ENCODE measurements around the gene BCL2. TPM values are rescaled to one million over a fixed set of nuclear protein-coding genes. Genes with fewer than 3 reads are reported as not detected.

Gene BCL2
- total and polyA plus RNA-seq, 9 of the 15 experiments (the other 6 are each of a cell fraction or from before 2014, with no cell fraction given): 0.10 to 1.1 (median 0.65) TPM

DNA sequence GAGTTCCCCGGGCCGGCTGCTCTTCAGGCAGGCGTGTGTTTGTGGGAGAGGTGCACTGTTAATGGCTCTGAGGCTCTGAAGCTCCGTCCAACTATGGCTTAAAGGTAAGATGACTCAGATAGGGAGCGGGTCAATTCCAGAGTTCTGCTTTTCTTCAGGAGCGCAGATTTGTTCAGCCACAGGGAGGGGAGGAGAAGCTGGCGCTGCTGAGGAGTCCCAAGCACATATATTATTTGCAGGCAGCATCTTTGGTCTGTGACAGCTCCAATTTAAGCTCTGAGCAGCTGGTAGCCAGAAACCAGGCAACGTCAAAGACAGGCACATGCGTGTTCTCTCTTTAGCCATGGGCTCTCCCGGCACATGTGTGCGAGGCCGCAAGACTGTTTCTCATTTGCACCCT, 229.2 kb downstream of the BCL2 start:
- Histone ChIP-seq H3K9me3 (replicated peaks; ENCODE audit: control insufficient read depth, insufficient read depth, low read depth, low read length) (no peaks in the 10 kb centered on the region), H3K27ac (ENCODE audit: extremely low read depth, low read depth, low read length) (no peak overlapping the region), H4K20me1 (replicated peaks; ENCODE audit: control insufficient read depth, insufficient read depth, low read length) (no peaks in the 10 kb centered on the region), H3K27me3 (ENCODE audit: control insufficient read depth in 2 of 2, insufficient read depth in 2 of 2, low read length in 2 of 2) (peaks cover 0 to 33% of the 10 kb centered on the region in 2 experiments; a peak in 3 of 5 replicates), H3K4me3 (no peak overlapping the region), H2AFZ (ENCODE audit: low read depth, low read length) (no peak overlapping the region), H3K79me2 (ENCODE audit: control insufficient read depth, insufficient read depth, low read length) (no peaks in the 10 kb centered on the region), H3K4me1 (replicated peaks in 1 of 2; ENCODE audit: control insufficient read depth in 2 of 2, insufficient read depth in 2 of 2, low read length in 2 of 2) (no peaks in the 10 kb centered on the region), H3K9me1 (ENCODE audit: control insufficient read depth, insufficient read depth, low read length) (no peaks in the 10 kb centered on the region), H3K36me3 (ENCODE audit: control insufficient read depth, insufficient read depth, low read length) (no peaks in the 10 kb centered on the region), H3K9ac (ENCODE audit: insufficient read depth in 1 of 2, low read depth in 2 of 2, low read length in 2 of 2) (no peak overlapping the region), H3K4me2 (ENCODE audit: insufficient read depth, low read length) (no peak overlapping the region)
- 8% methylated on average over 10 of the region's 12 CpGs for WGBS (ENCODE audit: insufficient coverage, low coverage, missing lambda C conversion rate)
- ATAC-seq (no peak), FAIRE-seq (no peak), DNase-seq (ENCODE audit: extremely low read depth in 1 of 4, low spot score in 3 of 4) (no peak)
- TF ChIP-seq, protein P1, sequence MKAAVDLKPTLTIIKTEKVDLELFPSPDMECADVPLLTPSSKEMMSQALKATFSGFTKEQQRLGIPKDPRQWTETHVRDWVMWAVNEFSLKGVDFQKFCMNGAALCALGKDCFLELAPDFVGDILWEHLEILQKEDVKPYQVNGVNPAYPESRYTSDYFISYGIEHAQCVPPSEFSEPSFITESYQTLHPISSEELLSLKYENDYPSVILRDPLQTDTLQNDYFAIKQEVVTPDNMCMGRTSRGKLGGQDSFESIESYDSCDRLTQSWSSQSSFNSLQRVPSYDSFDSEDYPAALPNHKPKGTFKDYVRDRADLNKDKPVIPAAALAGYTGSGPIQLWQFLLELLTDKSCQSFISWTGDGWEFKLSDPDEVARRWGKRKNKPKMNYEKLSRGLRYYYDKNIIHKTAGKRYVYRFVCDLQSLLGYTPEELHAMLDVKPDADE (conservative IDR thresholded peaks at IDR 0.05; ENCODE audit: control insufficient read depth, low read depth, low read length): no peak
- TF ChIP-seq NFYB (IDR thresholded peaks at IDR 0.05; ENCODE audit: extremely low read depth, insufficient read length): no peak
- no peak for TF ChIP-seq HCFC1 (IDR thresholded peaks at IDR 0.05; ENCODE audit: low read depth, low read length)
- no peak for TF ChIP-seq RCOR1 (IDR thresholded peaks at IDR 0.05; ENCODE audit: borderline replicate concordance in 1 of 2, low read depth in 2 of 2, low read length in 2 of 2)
- no peak for TF ChIP-seq FOXA1 (IDR thresholded peaks at IDR 0.05; ENCODE audit: borderline replicate concordance)
- no peak for TF ChIP-seq KAT8 (IDR thresholded peaks at IDR 0.05; ENCODE audit: low read depth)
- no peak for TF ChIP-seq GABPB1 (CRISPR knock-in tag; IDR thresholded peaks at IDR 0.05)
- TF ChIP-seq ZBTB17 (CRISPR knock-in tag; IDR thresholded peaks at IDR 0.05): no peak
- TF ChIP-seq, protein P2, sequence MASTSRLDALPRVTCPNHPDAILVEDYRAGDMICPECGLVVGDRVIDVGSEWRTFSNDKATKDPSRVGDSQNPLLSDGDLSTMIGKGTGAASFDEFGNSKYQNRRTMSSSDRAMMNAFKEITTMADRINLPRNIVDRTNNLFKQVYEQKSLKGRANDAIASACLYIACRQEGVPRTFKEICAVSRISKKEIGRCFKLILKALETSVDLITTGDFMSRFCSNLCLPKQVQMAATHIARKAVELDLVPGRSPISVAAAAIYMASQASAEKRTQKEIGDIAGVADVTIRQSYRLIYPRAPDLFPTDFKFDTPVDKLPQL (IDR thresholded peaks at IDR 0.05; ENCODE audit: extremely low read depth, insufficient read length): no peak
- no peak for TF ChIP-seq DPF2 (IDR thresholded peaks at IDR 0.05)
- BruUV-seq (replicated peaks): no TSS peak
- in situ Hi-C loops (cut with MboI): no loop called here
- intact Hi-C loops (cut with micrococcal nuclease): no loop called here
- POLR2A ChIA-PET: no interaction called here
- CTCF ChIA-PET (ENCODE audit: low intra/inter-chr PET ratio): no interaction called here

All from K562 (cell line).